SK-N-DZ (cell line): Measurements from ENCODE around the gene FOXN1. TPM values are rescaled to one million over a fixed set of nuclear protein-coding genes. Genes with fewer than 3 reads are reported as not detected.
"Not testable (repeated sequence)": the region's sequence is repeated elsewhere in the genome, so short reads cannot be mapped to it uniquely, and the experiment has no call there.

Experiments
- DNase-seq: peaks from one replicate; pipeline ENCODE4 v3.0.0-alpha.2; 2015; ENCODE audit warnings: low spot score
- polyA plus RNA-seq, 2 experiments: library from polyadenylated mRNA; depleted of rRNA; stranded (reverse); fragments of >200 nt; gene quantifications; 2 replicates each; pipeline ENCODE4 v1.2.3, GENCODE V29; 2014

The FOXN1 gene
- not detected in 2 replicates for polyA plus RNA-seq (2014; cell fraction: cytosol; rRNA removed)
- not detected in 2 replicates for polyA plus RNA-seq (2014; cell fraction: nucleus; rRNA removed)

- no peak for DNase-seq
These were observed at the start of gene FOXN1 for GRCh38 chr17:28505986-28506665. Gene FOXN1, plus strand, starts transcription at chr17:28506348. Its CDS starts 17,622 bp downstream, at chr17:28523970.

- DNase-seq = no peak
These were observed 48.3 kb upstream of the FOXN1 start for GRCh38 chr17:28457890-28458289.

DNA sequence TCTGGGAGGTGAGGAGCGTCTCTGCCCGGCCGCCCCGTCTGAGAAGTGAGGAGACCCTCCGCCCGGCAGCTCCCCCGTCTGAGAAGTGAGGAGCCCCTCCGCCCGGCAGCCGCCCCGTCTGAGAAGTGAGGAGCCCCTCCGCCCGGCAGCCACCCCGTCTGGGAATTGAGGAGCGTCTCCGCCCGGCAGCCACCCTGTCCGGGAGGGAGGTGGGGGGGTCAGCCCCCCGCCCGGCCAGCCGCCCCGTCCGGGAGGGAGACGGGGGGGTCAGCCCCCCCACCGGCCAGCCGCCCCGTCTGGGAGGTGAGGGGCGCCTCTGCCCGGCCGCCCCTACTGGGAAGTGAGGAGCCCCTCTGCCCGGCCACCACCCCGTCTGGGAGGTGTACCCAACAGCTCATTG, 47.3 kb upstream of the FOXN1 start:
- not testable (repeated sequence) for DNase-seq

DNA sequence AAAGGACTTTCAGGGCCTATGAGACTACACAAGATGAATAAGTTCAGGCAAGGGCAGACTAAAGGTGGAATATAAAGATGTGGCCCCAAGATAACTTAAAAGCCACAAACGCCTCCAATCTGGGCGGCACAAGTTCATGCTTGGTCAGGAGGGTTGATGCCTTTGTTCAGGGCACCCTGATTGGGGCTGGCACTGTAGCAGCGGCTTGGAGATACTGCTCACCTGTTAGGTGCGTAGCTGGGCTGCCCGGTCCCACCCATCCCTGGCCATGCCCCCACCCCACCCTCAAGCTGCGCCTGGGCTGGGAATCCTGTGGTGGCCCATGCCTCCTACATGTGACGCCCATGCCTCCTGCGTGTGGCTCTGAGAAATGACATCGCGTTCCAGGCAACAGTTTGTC, 45.2 kb upstream of the FOXN1 start:
- DNase-seq = no peak

GRCh38 chr17:28466001-28466400, 40.1 kb upstream of the FOXN1 start:
- no peak for DNase-seq

- no peak for DNase-seq
These were observed 39.6 kb upstream of the FOXN1 start for GRCh38 chr17:28466521-28467048.

- DNase-seq = no peak
These were observed 38.6 kb upstream of the FOXN1 start for GRCh38 chr17:28467456-28468025.

DNA sequence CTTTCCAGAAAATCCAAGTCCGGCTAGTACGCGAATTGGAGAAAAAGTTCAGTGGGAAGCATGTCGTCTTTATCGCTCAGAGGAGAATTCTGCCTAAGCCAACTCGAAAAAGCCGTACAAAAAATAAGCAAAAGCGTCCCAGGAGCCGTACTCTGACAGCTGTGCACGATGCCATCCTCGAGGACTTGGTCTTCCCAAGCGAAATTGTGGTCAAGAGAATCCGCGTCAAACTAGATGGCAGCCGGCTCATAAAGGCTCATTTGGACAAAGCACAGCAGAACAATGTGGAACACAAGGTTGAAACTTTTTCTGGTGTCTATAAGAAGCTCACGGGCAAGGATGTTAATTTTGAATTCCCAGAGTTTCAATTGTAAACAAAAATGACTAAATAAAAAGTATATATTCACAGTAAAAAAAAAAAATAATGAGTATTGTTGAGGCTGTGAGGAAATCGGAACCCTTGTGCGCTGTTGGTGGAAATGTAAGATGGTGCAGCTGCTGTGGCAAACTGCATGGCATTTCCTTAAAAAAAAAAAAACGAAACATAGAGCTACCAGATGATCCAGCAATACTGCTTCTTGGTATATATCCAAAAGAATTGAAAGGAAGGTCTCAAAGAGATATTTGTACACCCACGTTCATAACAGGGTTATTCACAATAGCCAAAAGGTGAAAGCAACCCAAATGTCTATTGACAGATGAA, 38.0 kb upstream of the FOXN1 start:
- not testable (repeated sequence) for DNase-seq

DNA sequence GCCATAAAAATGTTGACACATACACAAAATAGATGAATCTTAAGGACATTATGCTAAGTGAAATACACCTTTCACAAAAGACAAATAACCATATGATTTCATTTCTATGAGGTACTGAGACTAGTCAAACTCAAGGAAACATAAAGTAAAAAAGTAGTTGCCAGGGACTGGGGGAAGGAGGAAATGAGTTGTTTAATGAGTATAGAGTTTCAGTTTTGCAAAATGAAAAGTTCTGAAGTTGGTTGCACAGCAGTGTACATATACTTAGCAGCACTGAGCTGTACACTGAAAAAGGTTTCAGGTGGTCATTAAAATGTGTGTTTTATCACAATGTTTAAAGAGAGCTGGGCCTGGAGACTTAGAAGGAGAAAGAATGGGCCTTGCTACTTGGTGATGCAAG, 37.4 kb upstream of the FOXN1 start:
- DNase-seq = no peak

DNA sequence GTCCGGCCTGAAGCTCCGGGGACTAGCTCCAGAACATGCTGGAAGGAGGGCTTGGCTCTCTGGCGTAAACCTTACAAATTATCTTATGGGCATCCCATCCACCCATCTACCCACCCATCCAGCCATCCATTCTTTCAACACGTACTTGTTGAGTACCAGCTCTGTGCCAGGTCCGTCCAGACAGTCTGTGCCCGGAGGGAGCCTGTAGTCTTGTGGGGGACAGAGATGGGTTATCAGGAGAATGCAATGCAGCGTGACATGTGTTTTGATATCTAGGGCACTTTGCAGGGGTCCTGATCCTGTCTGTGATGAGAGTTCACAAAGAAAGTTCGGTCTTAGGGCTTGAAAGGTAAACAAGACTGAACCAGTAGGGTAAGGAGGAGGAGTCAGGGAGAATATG, 36.8 kb upstream of the FOXN1 start:
- DNase-seq = no peak

DNA sequence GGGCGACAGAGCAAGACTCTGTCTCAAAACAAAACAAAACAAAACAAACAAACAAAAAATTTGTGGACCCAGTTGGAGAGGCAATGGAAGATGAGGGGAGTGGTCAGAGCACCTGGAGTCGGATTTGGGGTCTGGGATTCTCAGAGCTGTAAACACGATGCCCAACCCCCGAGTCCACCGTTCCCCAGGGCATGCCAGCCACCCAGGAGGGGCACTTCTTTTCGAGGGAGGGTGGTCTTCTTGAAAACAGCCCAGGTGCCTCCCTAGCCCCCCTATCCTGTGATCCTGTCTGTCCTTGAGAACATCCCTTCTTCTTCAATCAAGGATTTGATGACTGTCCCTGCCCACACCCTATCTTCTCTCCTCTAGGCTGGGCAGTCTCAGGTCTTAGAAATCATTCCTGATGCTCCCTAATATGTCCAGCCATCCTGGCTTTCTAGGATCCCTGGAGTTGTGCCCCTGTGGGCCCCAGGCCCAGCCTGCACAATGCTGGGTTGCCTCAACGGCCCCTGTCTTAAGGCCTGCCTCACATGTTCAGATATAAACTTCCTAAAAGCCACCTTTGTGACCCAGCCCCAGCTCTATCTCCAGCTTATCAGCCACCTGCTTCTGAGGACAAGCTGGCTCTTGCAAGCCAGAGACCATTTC, 35.8 kb upstream of the FOXN1 start:
- DNase-seq = no peak

- peak; percentile 66 for DNase-seq
These were observed 35.2 kb upstream of the FOXN1 start for GRCh38 chr17:28470914-28471366.

GRCh38 chr17:28471531-28472342, 34.4 kb upstream of the FOXN1 start:
- DNase-seq = no peak

DNA sequence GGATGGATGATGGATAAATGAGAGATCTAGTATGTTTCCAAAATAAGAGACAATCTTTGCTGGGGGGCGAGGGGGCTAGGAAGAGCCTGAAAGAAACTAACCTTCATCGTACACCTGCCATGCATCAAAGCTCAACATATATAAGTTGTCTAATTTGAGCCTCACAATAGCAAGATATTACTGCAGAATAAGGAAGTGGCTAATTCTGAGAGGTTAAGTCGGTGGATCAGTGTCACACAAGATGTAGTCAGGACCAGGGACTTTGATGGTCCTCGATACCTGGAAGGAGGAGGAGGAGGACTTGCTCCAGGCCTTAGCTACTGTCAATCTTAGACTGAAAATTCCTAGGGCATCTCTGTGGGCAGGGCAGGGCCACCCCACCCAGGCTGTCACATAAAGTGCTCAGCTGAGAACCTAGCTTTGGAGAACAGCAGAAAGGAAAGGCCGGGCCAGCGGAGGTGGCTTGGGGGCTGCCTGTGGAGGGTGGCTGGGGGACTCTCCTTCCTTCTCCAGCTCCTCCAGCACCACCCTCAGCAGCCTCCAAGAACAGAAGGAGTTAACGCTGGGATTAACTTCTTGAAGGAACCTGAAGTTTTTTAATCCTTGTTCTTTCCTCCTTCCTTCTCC, 33.2 kb upstream of the FOXN1 start:
- DNase-seq = no peak

- DNase-seq = no peak
These were observed 32.6 kb upstream of the FOXN1 start, which contains the start of gene SLC13A2 for GRCh38 chr17:28473542-28473941. Gene SLC13A2, plus strand, starts transcription at chr17:28473644. Its CDS starts 69 bp downstream, at chr17:28473713.

GRCh38 chr17:28474111-28474531, 32.0 kb upstream of the FOXN1 start:
- no peak for DNase-seq

GRCh38 chr17:28475151-28475900, 30.8 kb upstream of the FOXN1 start:
- no peak for DNase-seq

DNA sequence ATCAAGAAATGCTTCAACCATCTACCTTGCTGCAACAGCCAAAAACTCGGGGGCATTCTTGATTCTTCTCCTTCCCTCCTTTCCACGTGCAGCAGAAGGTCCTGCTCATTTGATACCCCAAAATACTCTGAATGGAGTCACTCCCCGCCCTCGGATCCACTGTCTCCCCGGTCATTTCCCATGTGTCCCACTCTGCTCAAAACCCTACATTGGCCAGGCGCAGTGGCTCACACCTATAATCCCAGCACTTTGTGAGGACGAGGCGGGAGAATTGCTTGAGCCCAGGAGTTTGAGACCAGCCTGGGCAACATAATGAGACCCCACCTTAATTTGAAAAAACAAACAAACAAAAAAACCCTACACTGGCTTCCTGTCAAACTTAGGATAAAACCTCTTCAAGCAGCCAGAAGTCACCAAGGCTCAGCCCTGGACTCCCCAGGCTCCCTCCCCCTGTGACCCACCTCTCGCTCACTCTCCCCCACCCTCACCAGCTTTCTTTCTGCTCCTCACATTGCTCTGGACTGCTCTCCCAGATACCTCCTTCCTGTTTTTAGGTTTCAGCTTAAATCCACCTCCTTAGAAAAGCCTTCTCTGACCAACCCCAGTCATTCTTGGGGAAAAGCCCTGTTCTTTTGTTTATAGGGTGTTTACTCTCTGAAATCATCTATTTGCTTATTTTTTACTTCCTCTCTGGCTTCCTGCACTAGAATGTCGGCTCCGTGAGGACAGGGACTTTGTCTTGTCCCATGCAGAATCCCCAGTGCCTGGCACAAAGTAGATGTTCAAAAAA, 29.9 kb upstream of the FOXN1 start:
- DNase-seq = no peak

- no peak for DNase-seq
These were observed 28.2 kb upstream of the FOXN1 start for GRCh38 chr17:28477928-28478327.
